Breast epithelium (tissue), 4 donors: ENCODE data around the gene DHRS7B. TPM values are rescaled to one million over a fixed set of nuclear protein-coding genes. Genes with fewer than 3 reads are reported as not detected.
"Not testable (repeated sequence)": the region's sequence is repeated elsewhere in the genome, so short reads cannot be mapped to it uniquely, and the experiment has no call there.

ENCODE experiments used
- DNase-seq, 2 donors: peaks; one replicate each; pipeline ENCODE4 v3.0.0-alpha.2; 2019; ENCODE audit warnings: low spot score in 2 of 2
- H3K27ac ChIP-seq, 2 donors: fragments of 200-600 bp; sonication (generic) in 1 of 2; one replicate each; pipeline ENCODE4 v1.5.1; 2016 to 2019; ENCODE audit warnings: mild to moderate bottlenecking in 1 of 2
- H3K27me3 ChIP-seq, 2 donors: fragments of 200-600 bp; sonication (generic) in 1 of 2; one replicate each; pipeline versions ENCODE4 v1.5.1 to v1.6.0; 2017 to 2019; ENCODE audit warnings: control low read depth in 1 of 2, mild to moderate bottlenecking in 1 of 2
- H3K36me3 ChIP-seq: fragments of 200-600 bp; one replicate; pipeline ENCODE4 v1.5.1; 2019
- H3K4me1 ChIP-seq, 2 donors: fragments of 200-600 bp; sonication (generic); one replicate each; pipeline ENCODE4 v1.5.1; 2016 to 2019; ENCODE audit warnings: control low read depth in 1 of 2
- H3K4me3 ChIP-seq, 3 donors: fragments of 200-600 bp; sonication (generic); 1 replicate in 2 of 3; 2 replicates in 1 of 3; pipeline ENCODE4 v1.5.1; 2016 to 2019; ENCODE audit warnings: mild to moderate bottlenecking in 3 of 3, moderate library complexity in 2 of 3
- H3K9me3 ChIP-seq, 2 donors: fragments of 200-600 bp; sonication (generic) in 1 of 2; one replicate each; pipeline ENCODE4 v1.5.1; 2016 to 2019; ENCODE audit warnings: control low read depth in 1 of 2
- POLR2A ChIP-seq: fragments of 450-650 bp; IDR thresholded peaks from one replicate; pipeline ENCODE4 v1.6.1; 2016; ENCODE audit warnings: antibody characterized with exemption, mild to moderate bottlenecking, moderate library complexity
- POLR2AphosphoS5 ChIP-seq, 3 donors: sonication (generic); formaldehyde crosslinking; IDR thresholded peaks; one replicate each; pipeline ENCODE4 v1.6.1; 2017; ENCODE audit warnings: antibody characterized with exemption in 3 of 3
- intact Hi-C: fragments of 100-400 bp; cut with DNase I; formaldehyde crosslinking; loops from one replicate; pipeline ENCODE4 v1.15.1; 2023; ENCODE audit warnings: low total_unique reads
- total RNA-seq, 3 donors: library from RNA; depleted of rRNA; stranded (reverse); fragments of >200 nt; gene quantifications; one replicate each; pipeline ENCODE4 v1.1.0, GENCODE V29; 2016
- TF ChIP-seq, protein P1 (sequence below), 3 donors: fragments of 450-650 bp; IDR thresholded peaks; one replicate each; pipeline ENCODE4 v1.5.1; 2016 to 2017; ENCODE audit warnings: antibody characterized with exemption in 3 of 3, mild to moderate bottlenecking in 3 of 3, moderate library complexity in 3 of 3

The DHRS7B gene
- total RNA-seq, 3 donors from 2014 or later: 53.7 to 64.0 (median 60.9) TPM

- DNase-seq: no peak
- intact Hi-C loops: no loop called here
- TF ChIP-seq POLR2A (no peak), POLR2AphosphoS5 (IDR thresholded peaks at IDR 0.05) (no peak)
- TF ChIP-seq, protein P1, sequence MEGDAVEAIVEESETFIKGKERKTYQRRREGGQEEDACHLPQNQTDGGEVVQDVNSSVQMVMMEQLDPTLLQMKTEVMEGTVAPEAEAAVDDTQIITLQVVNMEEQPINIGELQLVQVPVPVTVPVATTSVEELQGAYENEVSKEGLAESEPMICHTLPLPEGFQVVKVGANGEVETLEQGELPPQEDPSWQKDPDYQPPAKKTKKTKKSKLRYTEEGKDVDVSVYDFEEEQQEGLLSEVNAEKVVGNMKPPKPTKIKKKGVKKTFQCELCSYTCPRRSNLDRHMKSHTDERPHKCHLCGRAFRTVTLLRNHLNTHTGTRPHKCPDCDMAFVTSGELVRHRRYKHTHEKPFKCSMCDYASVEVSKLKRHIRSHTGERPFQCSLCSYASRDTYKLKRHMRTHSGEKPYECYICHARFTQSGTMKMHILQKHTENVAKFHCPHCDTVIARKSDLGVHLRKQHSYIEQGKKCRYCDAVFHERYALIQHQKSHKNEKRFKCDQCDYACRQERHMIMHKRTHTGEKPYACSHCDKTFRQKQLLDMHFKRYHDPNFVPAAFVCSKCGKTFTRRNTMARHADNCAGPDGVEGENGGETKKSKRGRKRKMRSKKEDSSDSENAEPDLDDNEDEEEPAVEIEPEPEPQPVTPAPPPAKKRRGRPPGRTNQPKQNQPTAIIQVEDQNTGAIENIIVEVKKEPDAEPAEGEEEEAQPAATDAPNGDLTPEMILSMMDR (IDR thresholded peaks at IDR 0.05): no peak
- Histone ChIP-seq H3K4me1 (peaks cover 0 to 2% of the 10 kb centered on the region in 2 donors), H3K27me3 (no peaks in the 10 kb centered on the region), H3K4me3 (no peak overlapping the region), H3K9me3 (peaks cover 0 to 4% of the 10 kb centered on the region in 2 donors), H3K27ac (no peak overlapping the region), H3K36me3 (no peaks in the 10 kb centered on the region)
Observed at GRCh38 chr17:21218101-21218500, 91.3 kb downstream of the DHRS7B start.

DNA sequence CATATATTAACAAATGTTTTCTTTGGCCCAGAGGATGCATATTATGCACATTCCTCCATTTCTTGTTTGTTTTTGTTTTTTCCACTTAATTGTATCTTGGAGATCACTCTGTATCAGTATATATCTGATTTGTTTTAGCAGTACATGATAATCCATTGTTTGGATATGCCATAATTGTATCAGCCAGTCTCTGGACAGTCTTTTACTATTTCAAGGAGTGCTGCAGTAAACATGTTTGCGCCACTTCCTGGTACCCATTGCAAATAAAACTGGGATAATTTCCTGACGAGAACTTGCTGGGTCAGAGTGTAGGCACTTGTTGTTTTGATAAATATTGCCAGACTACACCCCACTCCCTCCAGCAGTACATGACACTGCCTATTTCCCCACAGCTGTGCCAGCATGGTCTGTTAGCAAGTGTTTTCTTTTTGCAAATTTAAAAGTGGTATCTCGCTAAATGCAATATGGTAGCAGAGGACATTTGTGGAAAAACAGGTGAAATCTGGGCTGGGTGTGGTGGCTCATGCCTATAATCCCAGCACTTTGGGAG lies 92.1 kb downstream of the DHRS7B start:
- DNase-seq: no peak
- no peaks in the 10 kb centered on the region for H3K4me1 ChIP-seq
- H3K27me3 ChIP-seq: no peaks in the 10 kb centered on the region
- no peaks in the 10 kb centered on the region for H3K36me3 ChIP-seq
- TF ChIP-seq, protein P1 (IDR thresholded peaks at IDR 0.05): no peak
- TF ChIP-seq POLR2AphosphoS5 (IDR thresholded peaks at IDR 0.05) (no peak), POLR2A (no peak)
- intact Hi-C loops: no loop called here
- peaks cover 0 to 4% of the 10 kb centered on the region in 2 donors for H3K9me3 ChIP-seq
- H3K27ac ChIP-seq: no peak overlapping the region
- H3K4me3 ChIP-seq: no peak overlapping the region

DNA sequence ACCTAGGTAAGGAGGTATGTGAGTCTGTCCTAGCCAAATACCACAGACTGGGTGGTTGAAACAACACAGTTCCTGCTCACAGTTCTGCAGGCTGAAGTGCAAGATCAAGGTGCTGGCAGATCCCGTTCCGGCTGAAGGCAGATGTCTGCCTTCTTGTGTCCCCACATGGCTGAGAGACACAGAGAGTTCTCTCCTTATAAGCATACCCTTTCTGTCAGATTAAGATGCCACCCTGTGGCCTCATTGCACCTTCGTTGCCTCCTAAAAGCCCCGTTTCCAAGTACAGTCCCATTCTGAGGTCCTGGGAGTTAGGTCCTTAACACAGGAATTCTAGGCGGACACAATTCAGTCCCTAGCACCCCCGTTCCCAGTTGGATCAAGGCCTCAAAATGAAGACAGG lies 96.3 kb downstream of the DHRS7B start:
- no peaks in the 10 kb centered on the region for H3K4me1 ChIP-seq
- TF ChIP-seq POLR2A: no peak
- no peak for TF ChIP-seq POLR2AphosphoS5 (IDR thresholded peaks at IDR 0.05)
- TF ChIP-seq, protein P1 (IDR thresholded peaks at IDR 0.05): no peak
- H3K27ac ChIP-seq: no peak overlapping the region
- no peak for DNase-seq
- no peaks in the 10 kb centered on the region for H3K27me3 ChIP-seq
- no peaks in the 10 kb centered on the region for H3K36me3 ChIP-seq
- H3K4me3 ChIP-seq: no peak overlapping the region
- intact Hi-C loops: no loop called here
- peaks cover 0 to 4% of the 10 kb centered on the region in 2 donors for H3K9me3 ChIP-seq

GRCh38 chr17:21227277-21227676 lies 100.5 kb downstream of the DHRS7B start:
- H3K36me3 ChIP-seq, H3K4me3 ChIP-seq, H3K4me1 ChIP-seq, intact Hi-C loops, DNase-seq, H3K27me3 ChIP-seq, H3K9me3 ChIP-seq, H3K27ac ChIP-seq: not testable (repeated sequence)

- H3K27me3 ChIP-seq: no peaks in the 10 kb centered on the region
- H3K36me3 ChIP-seq: no peaks in the 10 kb centered on the region
- no peak overlapping the region for H3K4me3 ChIP-seq
- no peak for DNase-seq
- H3K27ac ChIP-seq: no peak overlapping the region
- H3K4me1 ChIP-seq: no peaks in the 10 kb centered on the region
- peaks cover 3 to 4% of the 10 kb centered on the region in 2 donors for H3K9me3 ChIP-seq
- intact Hi-C loops: no loop called here
- no peak for TF ChIP-seq POLR2A
- TF ChIP-seq, protein P1 (IDR thresholded peaks at IDR 0.05): no peak
- TF ChIP-seq POLR2AphosphoS5 (IDR thresholded peaks at IDR 0.05): no peak
Observed at GRCh38 chr17:21228111-21228510, 101.3 kb downstream of the DHRS7B start.

- H3K4me1 ChIP-seq: no peaks in the 10 kb centered on the region
- intact Hi-C loops: no loop called here
- TF ChIP-seq POLR2A: no peak
- no peak for TF ChIP-seq POLR2AphosphoS5 (IDR thresholded peaks at IDR 0.05)
- TF ChIP-seq, protein P1 (IDR thresholded peaks at IDR 0.05): no peak
- no peak overlapping the region for H3K4me3 ChIP-seq
- H3K27me3 ChIP-seq: no peaks in the 10 kb centered on the region
- no peak overlapping the region for H3K27ac ChIP-seq
- no peaks in the 10 kb centered on the region for H3K36me3 ChIP-seq
- DNase-seq: no peak
- peaks cover 3 to 4% of the 10 kb centered on the region in 2 donors for H3K9me3 ChIP-seq
Observed at GRCh38 chr17:21228845-21229244, 102.1 kb downstream of the DHRS7B start.
